GM12872 (cell line): ENCODE results near the gene HHATL.

ENCODE experiments used
- CTCF ChIP-seq: IDR thresholded peaks from 3 replicates; pipeline ENCODE4 v1.5.1; 2011; ENCODE audit warnings: low read depth, mild to moderate bottlenecking, low read length, moderate library complexity; ENCODE audit not compliant: insufficient read depth

Gene HHATL

GRCh38 chr3:42739401-42740158 is 37.0 kb upstream of the HHATL start:
- TF ChIP-seq CTCF: no peak

- no peak for TF ChIP-seq CTCF
Measured at GRCh38 chr3:42736531-42736930, 33.9 kb upstream of the HHATL start.

GRCh38 chr3:42736081-42736480 is 33.5 kb upstream of the HHATL start:
- no peak for TF ChIP-seq CTCF

- TF ChIP-seq CTCF: no peak
Measured at GRCh38 chr3:42735615-42736014, 33.0 kb upstream of the HHATL start.

GRCh38 chr3:42735019-42735418 is 32.4 kb upstream of the HHATL start:
- TF ChIP-seq CTCF: no peak

- TF ChIP-seq CTCF: no peak
Measured at GRCh38 chr3:42734263-42734860, 31.8 kb upstream of the HHATL start.

- no peak for TF ChIP-seq CTCF
Measured at GRCh38 chr3:42733501-42734262, 31.1 kb upstream of the HHATL start.
